H9 (cell line): ENCODE measurements around the gene BCL6. TPM values are rescaled to one million over a fixed set of nuclear protein-coding genes. Genes with fewer than 3 reads are reported as not detected.

Experiments
- DNase-seq: peaks from one replicate; pipeline ENCODE4 v3.0.0-alpha.2; 2017
- H2AFZ ChIP-seq: one replicate; pipeline ENCODE4 v1.6.1; 2013; ENCODE audit warnings: mild to moderate bottlenecking, low read length, control low read depth, moderate library complexity
- H2AK5ac ChIP-seq: 2 replicates; pipeline ENCODE4 v1.6.1; 2013; ENCODE audit warnings: low read length, control low read depth, mixed read lengths; ENCODE audit not compliant: insufficient read length
- H2BK120ac ChIP-seq: one replicate; pipeline ENCODE4 v1.6.1; 2013; ENCODE audit warnings: low read depth, mild to moderate bottlenecking, low read length, control low read depth, inconsistent platforms; ENCODE audit not compliant: poor library complexity, severe bottlenecking
- H2BK12ac ChIP-seq: 2 replicates; pipeline ENCODE4 v1.6.1; 2013; ENCODE audit warnings: low read length, control low read depth, mixed read lengths, low read depth; ENCODE audit not compliant: insufficient read length
- H2BK15ac ChIP-seq: 2 replicates; pipeline ENCODE4 v1.6.1; 2013; ENCODE audit warnings: low read depth, low read length, control low read depth
- H2BK20ac ChIP-seq: one replicate; pipeline ENCODE4 v1.6.1; 2013; ENCODE audit warnings: low read depth, mild to moderate bottlenecking, low read length, control low read depth, inconsistent platforms; ENCODE audit not compliant: poor library complexity, severe bottlenecking
- H2BK5ac ChIP-seq: 2 replicates; pipeline ENCODE4 v1.6.1; 2013; ENCODE audit warnings: low read length, control low read depth, mixed read lengths; ENCODE audit not compliant: insufficient read length
- H3K14ac ChIP-seq: 2 replicates; pipeline ENCODE4 v1.6.1; 2013; ENCODE audit warnings: low read length, control low read depth; ENCODE audit not compliant: insufficient read depth
- H3K18ac ChIP-seq: 2 replicates; pipeline ENCODE4 v1.6.1; 2013; ENCODE audit warnings: low read depth, mild to moderate bottlenecking, mixed read lengths, low read length, control low read depth; ENCODE audit not compliant: insufficient read length
- H3K23ac ChIP-seq: 2 replicates; pipeline ENCODE4 v1.6.1; 2013; ENCODE audit warnings: low read length, control low read depth, mixed read lengths, low read depth; ENCODE audit not compliant: insufficient read length
- H3K23me2 ChIP-seq: 2 replicates; pipeline ENCODE4 v1.6.1; 2013; ENCODE audit warnings: low read depth, mild to moderate bottlenecking, mixed read lengths, low read length, control low read depth; ENCODE audit not compliant: insufficient read length, poor library complexity, severe bottlenecking
- H3K27ac ChIP-seq: 2 replicates; pipeline ENCODE4 v1.5.1; 2013; ENCODE audit warnings: low read length, control low read depth, mixed read lengths, low read depth; ENCODE audit not compliant: insufficient read length
- H3K27me3 ChIP-seq: 2 replicates; pipeline ENCODE4 v1.6.1; 2013; ENCODE audit warnings: low read length, control low read depth, inconsistent platforms; ENCODE audit not compliant: insufficient read depth
- H3K4ac ChIP-seq: 2 replicates; pipeline ENCODE4 v1.6.1; 2013; ENCODE audit warnings: low read depth, mild to moderate bottlenecking, control low read depth, inconsistent platforms, low read length, moderate library complexity
- H3K4me1 ChIP-seq: 2 replicates; pipeline ENCODE4 v1.6.1; 2013; ENCODE audit warnings: low read length, control low read depth, inconsistent platforms; ENCODE audit not compliant: insufficient read depth
- H3K4me2 ChIP-seq: 2 replicates; pipeline ENCODE4 v1.6.1; 2013; ENCODE audit warnings: low read length, control low read depth, mixed read lengths; ENCODE audit not compliant: insufficient read length, insufficient read depth
- H3K56ac ChIP-seq: 2 replicates; pipeline ENCODE4 v1.6.1; 2013; ENCODE audit warnings: low read depth, mild to moderate bottlenecking, mixed read lengths, low read length, control low read depth; ENCODE audit not compliant: insufficient read length
- H3K79me1 ChIP-seq: 2 replicates; pipeline ENCODE4 v1.6.1; 2013; ENCODE audit warnings: low read depth, mild to moderate bottlenecking, moderate library complexity, low read length, control low read depth, inconsistent platforms; ENCODE audit not compliant: insufficient read depth, poor library complexity, severe bottlenecking
- H3K79me2 ChIP-seq: 2 replicates; pipeline ENCODE4 v1.6.1; 2013; ENCODE audit warnings: low read length, control low read depth, inconsistent platforms; ENCODE audit not compliant: insufficient read depth
- H3K9ac ChIP-seq: 2 replicates; pipeline ENCODE4 v1.6.1; 2013; ENCODE audit warnings: low read length, control low read depth, mixed read lengths; ENCODE audit not compliant: insufficient read length; ENCODE audit errors: extremely low read depth
- H3K9me3 ChIP-seq: one replicate; pipeline ENCODE4 v1.6.1; 2013; ENCODE audit warnings: low read depth, low read length, inconsistent platforms; ENCODE audit not compliant: control insufficient read depth
- H3T11ph ChIP-seq: one replicate; pipeline ENCODE4 v1.6.1; 2013; ENCODE audit warnings: mild to moderate bottlenecking, low read length, control low read depth, inconsistent platforms
- H4K20me1 ChIP-seq: one replicate; pipeline ENCODE4 v1.6.1; 2013; ENCODE audit not compliant: control insufficient read depth, insufficient read length, insufficient read depth
- H4K5ac ChIP-seq: 2 replicates; pipeline ENCODE4 v1.6.1; 2013; ENCODE audit warnings: low read depth, mild to moderate bottlenecking, mixed read lengths, low read length, control low read depth; ENCODE audit not compliant: insufficient read length
- H4K8ac ChIP-seq: replicated peaks from 2 replicates; pipeline ENCODE4 v1.6.1; 2013; ENCODE audit warnings: low read length, control low read depth, mixed read lengths, low read depth; ENCODE audit not compliant: insufficient read length
- H4K91ac ChIP-seq: 2 replicates; pipeline ENCODE4 v1.6.1; 2013; ENCODE audit warnings: low read depth, mild to moderate bottlenecking, moderate library complexity, mixed read lengths, low read length, control low read depth; ENCODE audit not compliant: insufficient read length
- H3K27ac Mint-ChIP-seq, 3 experiments: 2 replicates in 2 of 3; 3 replicates in 1 of 3; pipeline ENCODE4 v1.8.0; 2020 to 2021; ENCODE audit warnings: mixed read lengths in 3 of 3, mild to moderate bottlenecking in 1 of 3, moderate library complexity in 1 of 3
- H3K27me3 Mint-ChIP-seq: 2 replicates; pipeline ENCODE4 v1.8.0; 2021; ENCODE audit warnings: low read depth, mild to moderate bottlenecking, moderate library complexity, mixed read lengths
- H3K36me3 Mint-ChIP-seq, 3 experiments: 2 replicates in 2 of 3; 3 replicates in 1 of 3; pipeline ENCODE4 v1.8.0; 2020 to 2021; ENCODE audit warnings: low read depth in 3 of 3, mixed read lengths in 3 of 3; ENCODE audit not compliant: insufficient read depth in 1 of 3
- H3K4me1 Mint-ChIP-seq, 2 experiments: 2 replicates each; pipeline ENCODE4 v1.8.0; 2020; ENCODE audit warnings: mixed read lengths in 2 of 2
- H3K4me3 Mint-ChIP-seq, 2 experiments: 2 replicates in 1 of 2; 3 replicates in 1 of 2; pipeline ENCODE4 v1.8.0; 2020 to 2021; ENCODE audit warnings: mild to moderate bottlenecking in 2 of 2, mixed read lengths in 2 of 2, moderate library complexity in 1 of 2
- H3K9me3 Mint-ChIP-seq, 2 experiments: 2 replicates in 1 of 2; 3 replicates in 1 of 2; pipeline ENCODE4 v1.8.0; 2020; ENCODE audit warnings: mild to moderate bottlenecking in 2 of 2, mixed read lengths in 2 of 2, moderate library complexity in 1 of 2
- CTCF ChIP-seq: fragments of 200-600 bp; sonication (generic); conservative IDR thresholded peaks from 3 replicates; pipeline ENCODE4 v1.8.0; 2021; ENCODE audit warnings: antibody characterized with exemption, mild to moderate bottlenecking
- WGBS: extraction: QIAGEN DNeasy Blood & Tissue Kit; methylation state at CpG from one replicate; pipeline ENCODE4 v1.1.7; 2013; ENCODE audit warnings: missing lambda C conversion rate, low lambda C conversion rate, mixed read lengths; ENCODE audit not compliant: insufficient read length; ENCODE audit errors: extremely low coverage; 5-methylcytosine and 5-hydroxymethylcytosine counted together
- total RNA-seq: library from RNA; stranded (reverse); gene quantifications from 2 replicates; pipeline ENCODE4 v1.2.1, GENCODE V29; 2021

BCL6 gene
- total RNA-seq, 1 experiment from 2014 or later: 3.4 TPM

GRCh38 chr3:187743195-187744141, 1.8 kb downstream of the BCL6 start:
- peak overlapping the region in 2 of 3 experiments; percentile 73 to 100; a peak in 2 of 7 replicates for H3K27ac Mint-ChIP-seq
- peaks cover 55 to 61% of the 10 kb centered on the region in 2 experiments for H3K4me1 Mint-ChIP-seq

More at GRCh38 chr3:187743195-187744141, 1.8 kb downstream of the BCL6 start:
- Histone ChIP-seq H3K27me3 (peaks cover 4% of the 10 kb centered on the region; the same call in 1 of the 2 replicates), H3K4ac (no peak overlapping the region), H3K27ac (no peak overlapping the region), H3K9me3 (no peaks in the 10 kb centered on the region), H2AFZ (no peak overlapping the region), H2BK5ac (no peak overlapping the region), H3K18ac (peak overlapping the region; percentile 63), H4K5ac (no peak overlapping the region), H4K91ac (no peak overlapping the region), H2BK12ac (no peak overlapping the region), H2BK120ac (no peak overlapping the region), H3K4me1 (0 out of 2 replicates have a peak, but pooled peaks cover 2% of the 10 kb centered on the region), H3K14ac (peak overlapping the region; percentile 77; the same call in 1 of the 2 replicates), H3K9ac (peak overlapping the region; percentile 82), H3K79me2 (no peaks in the 10 kb centered on the region), H3K79me1 (no peaks in the 10 kb centered on the region), H4K8ac (no peak overlapping the region), H3T11ph (no peak overlapping the region), H2BK15ac (no peak overlapping the region), H2BK20ac (no peak overlapping the region), H3K4me2 (peak overlapping the region; percentile 91), H3K23me2 (peaks cover 44% of the 10 kb centered on the region), H2AK5ac (no peak overlapping the region), H3K56ac (no peak overlapping the region), H4K20me1 (no peaks in the 10 kb centered on the region), H3K23ac (no peak overlapping the region)
- Mint-ChIP-seq H3K27me3 (peaks cover 28% of the 10 kb centered on the region), H3K9me3 (no peaks in the 10 kb centered on the region; a peak in 2 of 5 replicates), H3K36me3 (no peaks in the 10 kb centered on the region), H3K4me3 (peak overlapping the region; percentile 88 to 90)
- no peak for TF ChIP-seq CTCF
- DNase-seq: no peak
- no CpG with 5 or more reads among the region's 45 CpGs for WGBS
